Measurements from ENCODE around the gene BECN2.

DNA sequence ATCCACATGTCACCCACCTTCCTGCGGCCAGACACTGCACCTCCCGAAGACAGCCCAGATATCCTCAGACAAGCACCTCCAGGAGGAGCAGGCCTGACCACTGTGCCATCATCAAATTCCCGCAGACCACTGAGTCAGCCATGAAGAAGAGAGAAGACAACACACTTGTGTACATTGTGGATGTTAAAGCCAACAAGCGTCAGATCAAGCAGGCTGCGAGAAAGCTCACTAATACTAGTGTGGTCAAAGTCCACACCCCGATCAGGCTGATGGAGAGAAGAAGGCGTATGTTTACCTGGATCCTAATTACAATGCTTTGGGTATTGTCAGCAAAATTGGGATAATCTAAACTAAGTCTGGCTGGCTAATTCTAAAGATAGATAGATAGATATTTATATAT lies 41.4 kb upstream of the BECN2 start:
- TF ChIP-seq, protein P1, sequence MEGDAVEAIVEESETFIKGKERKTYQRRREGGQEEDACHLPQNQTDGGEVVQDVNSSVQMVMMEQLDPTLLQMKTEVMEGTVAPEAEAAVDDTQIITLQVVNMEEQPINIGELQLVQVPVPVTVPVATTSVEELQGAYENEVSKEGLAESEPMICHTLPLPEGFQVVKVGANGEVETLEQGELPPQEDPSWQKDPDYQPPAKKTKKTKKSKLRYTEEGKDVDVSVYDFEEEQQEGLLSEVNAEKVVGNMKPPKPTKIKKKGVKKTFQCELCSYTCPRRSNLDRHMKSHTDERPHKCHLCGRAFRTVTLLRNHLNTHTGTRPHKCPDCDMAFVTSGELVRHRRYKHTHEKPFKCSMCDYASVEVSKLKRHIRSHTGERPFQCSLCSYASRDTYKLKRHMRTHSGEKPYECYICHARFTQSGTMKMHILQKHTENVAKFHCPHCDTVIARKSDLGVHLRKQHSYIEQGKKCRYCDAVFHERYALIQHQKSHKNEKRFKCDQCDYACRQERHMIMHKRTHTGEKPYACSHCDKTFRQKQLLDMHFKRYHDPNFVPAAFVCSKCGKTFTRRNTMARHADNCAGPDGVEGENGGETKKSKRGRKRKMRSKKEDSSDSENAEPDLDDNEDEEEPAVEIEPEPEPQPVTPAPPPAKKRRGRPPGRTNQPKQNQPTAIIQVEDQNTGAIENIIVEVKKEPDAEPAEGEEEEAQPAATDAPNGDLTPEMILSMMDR (IDR thresholded peaks at IDR 0.05): no peak
- no peak for TF ChIP-seq POLR2A (IDR thresholded peaks at IDR 0.05)

Measured in body of pancreas (tissue), 4 donors.